H9 (cell line): ENCODE measurements around the gene OR6B2. TPM values are rescaled to one million over a fixed set of nuclear protein-coding genes. Genes with fewer than 3 reads are reported as not detected.

Experiments
- DNase-seq: peaks from one replicate; pipeline ENCODE4 v3.0.0-alpha.2; 2017
- H2AFZ ChIP-seq: one replicate; pipeline ENCODE4 v1.6.1; 2013; ENCODE audit warnings: mild to moderate bottlenecking, low read length, control low read depth, moderate library complexity
- H2AK5ac ChIP-seq: 2 replicates; pipeline ENCODE4 v1.6.1; 2013; ENCODE audit warnings: low read length, control low read depth, mixed read lengths; ENCODE audit not compliant: insufficient read length
- H2BK120ac ChIP-seq: one replicate; pipeline ENCODE4 v1.6.1; 2013; ENCODE audit warnings: low read depth, mild to moderate bottlenecking, low read length, control low read depth, inconsistent platforms; ENCODE audit not compliant: poor library complexity, severe bottlenecking
- H2BK12ac ChIP-seq: 2 replicates; pipeline ENCODE4 v1.6.1; 2013; ENCODE audit warnings: low read length, control low read depth, mixed read lengths, low read depth; ENCODE audit not compliant: insufficient read length
- H2BK15ac ChIP-seq: 2 replicates; pipeline ENCODE4 v1.6.1; 2013; ENCODE audit warnings: low read depth, low read length, control low read depth
- H2BK20ac ChIP-seq: one replicate; pipeline ENCODE4 v1.6.1; 2013; ENCODE audit warnings: low read depth, mild to moderate bottlenecking, low read length, control low read depth, inconsistent platforms; ENCODE audit not compliant: poor library complexity, severe bottlenecking
- H2BK5ac ChIP-seq: 2 replicates; pipeline ENCODE4 v1.6.1; 2013; ENCODE audit warnings: low read length, control low read depth, mixed read lengths; ENCODE audit not compliant: insufficient read length
- H3K14ac ChIP-seq: 2 replicates; pipeline ENCODE4 v1.6.1; 2013; ENCODE audit warnings: low read length, control low read depth; ENCODE audit not compliant: insufficient read depth
- H3K18ac ChIP-seq: 2 replicates; pipeline ENCODE4 v1.6.1; 2013; ENCODE audit warnings: low read depth, mild to moderate bottlenecking, mixed read lengths, low read length, control low read depth; ENCODE audit not compliant: insufficient read length
- H3K23ac ChIP-seq: 2 replicates; pipeline ENCODE4 v1.6.1; 2013; ENCODE audit warnings: low read length, control low read depth, mixed read lengths, low read depth; ENCODE audit not compliant: insufficient read length
- H3K23me2 ChIP-seq: 2 replicates; pipeline ENCODE4 v1.6.1; 2013; ENCODE audit warnings: low read depth, mild to moderate bottlenecking, mixed read lengths, low read length, control low read depth; ENCODE audit not compliant: insufficient read length, poor library complexity, severe bottlenecking
- H3K27ac ChIP-seq: 2 replicates; pipeline ENCODE4 v1.5.1; 2013; ENCODE audit warnings: low read length, control low read depth, mixed read lengths, low read depth; ENCODE audit not compliant: insufficient read length
- H3K27me3 ChIP-seq: 2 replicates; pipeline ENCODE4 v1.6.1; 2013; ENCODE audit warnings: low read length, control low read depth, inconsistent platforms; ENCODE audit not compliant: insufficient read depth
- H3K4ac ChIP-seq: 2 replicates; pipeline ENCODE4 v1.6.1; 2013; ENCODE audit warnings: low read depth, mild to moderate bottlenecking, control low read depth, inconsistent platforms, low read length, moderate library complexity
- H3K4me1 ChIP-seq: 2 replicates; pipeline ENCODE4 v1.6.1; 2013; ENCODE audit warnings: low read length, control low read depth, inconsistent platforms; ENCODE audit not compliant: insufficient read depth
- H3K4me2 ChIP-seq: 2 replicates; pipeline ENCODE4 v1.6.1; 2013; ENCODE audit warnings: low read length, control low read depth, mixed read lengths; ENCODE audit not compliant: insufficient read length, insufficient read depth
- H3K56ac ChIP-seq: 2 replicates; pipeline ENCODE4 v1.6.1; 2013; ENCODE audit warnings: low read depth, mild to moderate bottlenecking, mixed read lengths, low read length, control low read depth; ENCODE audit not compliant: insufficient read length
- H3K79me1 ChIP-seq: 2 replicates; pipeline ENCODE4 v1.6.1; 2013; ENCODE audit warnings: low read depth, mild to moderate bottlenecking, moderate library complexity, low read length, control low read depth, inconsistent platforms; ENCODE audit not compliant: insufficient read depth, poor library complexity, severe bottlenecking
- H3K79me2 ChIP-seq: 2 replicates; pipeline ENCODE4 v1.6.1; 2013; ENCODE audit warnings: low read length, control low read depth, inconsistent platforms; ENCODE audit not compliant: insufficient read depth
- H3K9ac ChIP-seq: 2 replicates; pipeline ENCODE4 v1.6.1; 2013; ENCODE audit warnings: low read length, control low read depth, mixed read lengths; ENCODE audit not compliant: insufficient read length; ENCODE audit errors: extremely low read depth
- H3K9me3 ChIP-seq: one replicate; pipeline ENCODE4 v1.6.1; 2013; ENCODE audit warnings: low read depth, low read length, inconsistent platforms; ENCODE audit not compliant: control insufficient read depth
- H3T11ph ChIP-seq: one replicate; pipeline ENCODE4 v1.6.1; 2013; ENCODE audit warnings: mild to moderate bottlenecking, low read length, control low read depth, inconsistent platforms
- H4K20me1 ChIP-seq: one replicate; pipeline ENCODE4 v1.6.1; 2013; ENCODE audit not compliant: control insufficient read depth, insufficient read length, insufficient read depth
- H4K5ac ChIP-seq: 2 replicates; pipeline ENCODE4 v1.6.1; 2013; ENCODE audit warnings: low read depth, mild to moderate bottlenecking, mixed read lengths, low read length, control low read depth; ENCODE audit not compliant: insufficient read length
- H4K8ac ChIP-seq: replicated peaks from 2 replicates; pipeline ENCODE4 v1.6.1; 2013; ENCODE audit warnings: low read length, control low read depth, mixed read lengths, low read depth; ENCODE audit not compliant: insufficient read length
- H4K91ac ChIP-seq: 2 replicates; pipeline ENCODE4 v1.6.1; 2013; ENCODE audit warnings: low read depth, mild to moderate bottlenecking, moderate library complexity, mixed read lengths, low read length, control low read depth; ENCODE audit not compliant: insufficient read length
- H3K27ac Mint-ChIP-seq, 3 experiments: 2 replicates in 2 of 3; 3 replicates in 1 of 3; pipeline ENCODE4 v1.8.0; 2020 to 2021; ENCODE audit warnings: mixed read lengths in 3 of 3, mild to moderate bottlenecking in 1 of 3, moderate library complexity in 1 of 3
- H3K27me3 Mint-ChIP-seq: 2 replicates; pipeline ENCODE4 v1.8.0; 2021; ENCODE audit warnings: low read depth, mild to moderate bottlenecking, moderate library complexity, mixed read lengths
- H3K36me3 Mint-ChIP-seq, 3 experiments: 2 replicates in 2 of 3; 3 replicates in 1 of 3; pipeline ENCODE4 v1.8.0; 2020 to 2021; ENCODE audit warnings: low read depth in 3 of 3, mixed read lengths in 3 of 3; ENCODE audit not compliant: insufficient read depth in 1 of 3
- H3K4me1 Mint-ChIP-seq, 2 experiments: 2 replicates each; pipeline ENCODE4 v1.8.0; 2020; ENCODE audit warnings: mixed read lengths in 2 of 2
- H3K4me3 Mint-ChIP-seq, 2 experiments: 2 replicates in 1 of 2; 3 replicates in 1 of 2; pipeline ENCODE4 v1.8.0; 2020 to 2021; ENCODE audit warnings: mild to moderate bottlenecking in 2 of 2, mixed read lengths in 2 of 2, moderate library complexity in 1 of 2
- H3K9me3 Mint-ChIP-seq, 2 experiments: 2 replicates in 1 of 2; 3 replicates in 1 of 2; pipeline ENCODE4 v1.8.0; 2020; ENCODE audit warnings: mild to moderate bottlenecking in 2 of 2, mixed read lengths in 2 of 2, moderate library complexity in 1 of 2
- CTCF ChIP-seq: fragments of 200-600 bp; sonication (generic); conservative IDR thresholded peaks from 3 replicates; pipeline ENCODE4 v1.8.0; 2021; ENCODE audit warnings: antibody characterized with exemption, mild to moderate bottlenecking
- WGBS: extraction: QIAGEN DNeasy Blood & Tissue Kit; methylation state at CpG from one replicate; pipeline ENCODE4 v1.1.7; 2013; ENCODE audit warnings: missing lambda C conversion rate, low lambda C conversion rate, mixed read lengths; ENCODE audit not compliant: insufficient read length; ENCODE audit errors: extremely low coverage; 5-methylcytosine and 5-hydroxymethylcytosine counted together
- total RNA-seq: library from RNA; stranded (reverse); gene quantifications from 2 replicates; pipeline ENCODE4 v1.2.1, GENCODE V29; 2021

OR6B2 gene
- total RNA-seq, 1 experiment from 2014 or later: not detected

GRCh38 chr2:240018071-240018750 lies 12.0 kb downstream of the OR6B2 start:
- Histone ChIP-seq H3K4me1 (no peaks in the 10 kb centered on the region), H4K91ac (no peak overlapping the region), H3K23me2 (no peaks in the 10 kb centered on the region), H3K14ac (no peak overlapping the region), H2BK120ac (no peak overlapping the region), H2BK12ac (no peak overlapping the region), H3K27me3 (no peaks in the 10 kb centered on the region), H4K5ac (no peak overlapping the region), H2AFZ (no peak overlapping the region), H3K79me1 (peaks cover 4% of the 10 kb centered on the region), H3K56ac (no peak overlapping the region), H4K20me1 (no peaks in the 10 kb centered on the region), H3K27ac (no peak overlapping the region), H4K8ac (no peak overlapping the region), H3K18ac (no peak overlapping the region), H3K23ac (no peak overlapping the region), H3K79me2 (peaks cover 4% of the 10 kb centered on the region; the same call in 1 of the 2 replicates), H2BK15ac (no peak overlapping the region), H2BK5ac (no peak overlapping the region), H3K4ac (no peak overlapping the region), H3K4me2 (no peak overlapping the region), H2BK20ac (no peak overlapping the region), H3K9me3 (no peaks in the 10 kb centered on the region), H2AK5ac (no peak overlapping the region), H3K9ac (no peak overlapping the region), H3T11ph (no peak overlapping the region)
- Mint-ChIP-seq H3K9me3 (no peaks in the 10 kb centered on the region), H3K36me3 (peaks cover 44 to 72% (median 59%) of the 10 kb centered on the region in 3 experiments), H3K4me1 (0 out of 4 replicates have a peak, but pooled peaks cover 0 to 2% of the 10 kb centered on the region in 2 experiments), H3K27me3 (no peaks in the 10 kb centered on the region), H3K4me3 (no peak overlapping the region), H3K27ac (no peak overlapping the region)
- DNase-seq: no peak
- no CpG with 5 or more reads among the region's 11 CpGs for WGBS
- TF ChIP-seq CTCF: no peak
